H1 (cell line): ENCODE measurements around the gene TPH2. TPM values are rescaled to one million over a fixed set of nuclear protein-coding genes. Genes with fewer than 3 reads are reported as not detected.

Source experiments
- CTCF ChIA-PET: fragments of 300-600 bp; sonication (Branson Sonifier 250); formaldehyde crosslinking; loops from one replicate; lab custom pipeline; 2021; ENCODE audit not compliant: partially characterized antibody; lab: Charles Lee
- POLR2A ChIA-PET: fragments of 300-600 bp; sonication (Branson Sonifier 250); formaldehyde crosslinking; loops from one replicate; lab custom pipeline; 2021; ENCODE audit warnings: inconsistent platforms; ENCODE audit not compliant: partially characterized antibody; lab: Charles Lee
- DNase-seq, 2 experiments: peaks; one replicate each; pipeline versions ENCODE4 v3.0.0 to v3.0.0-alpha.2; 2010 to 2022; ENCODE audit warnings: low spot score in 2 of 2, low read depth in 1 of 2, mixed read lengths in 1 of 2
- FAIRE-seq: peaks from 2 replicates; lab custom pipeline; 2011; peaks lifted over from hg19 to GRCh38; lab: Jason Lieb, UNC
- H2AFZ ChIP-seq: 2 replicates; pipeline ENCODE4 v1.8.1; 2012; ENCODE audit warnings: low read length, inconsistent platforms
- H2AK5ac ChIP-seq: 2 replicates; pipeline ENCODE4 v1.6.1; 2013; ENCODE audit warnings: low read depth, low read length
- H2BK120ac ChIP-seq: replicated peaks from 2 replicates; pipeline ENCODE3; 2013; ENCODE audit warnings: low read depth, low read length, inconsistent platforms
- H2BK12ac ChIP-seq: 2 replicates; pipeline ENCODE4 v1.6.1; 2013; ENCODE audit warnings: low read depth, low read length
- H2BK15ac ChIP-seq: 2 replicates; pipeline ENCODE4 v1.6.1; 2013; ENCODE audit warnings: low read length
- H2BK20ac ChIP-seq: 2 replicates; pipeline ENCODE4 v1.6.1; 2013; ENCODE audit warnings: low read length
- H2BK5ac ChIP-seq: 2 replicates; pipeline ENCODE4 v1.6.1; 2013; ENCODE audit warnings: low read depth, low read length
- H3K14ac ChIP-seq: 2 replicates; pipeline ENCODE4 v1.6.1; 2013; ENCODE audit warnings: inconsistent platforms; ENCODE audit not compliant: insufficient read length
- H3K18ac ChIP-seq: 2 replicates; pipeline ENCODE4 v1.6.1; 2013; ENCODE audit warnings: low read length; ENCODE audit errors: extremely low read depth
- H3K23ac ChIP-seq: 2 replicates; pipeline ENCODE4 v1.6.1; 2013; ENCODE audit warnings: inconsistent platforms; ENCODE audit not compliant: insufficient read length
- H3K23me2 ChIP-seq: 2 replicates; pipeline ENCODE4 v1.6.1; 2013; ENCODE audit warnings: low read depth, low read length
- H3K27ac ChIP-seq: 2 replicates; pipeline ENCODE4 v1.6.1; 2011; ENCODE audit warnings: low read depth, low read length, inconsistent platforms
- H3K27me3 ChIP-seq, 4 experiments: replicated peaks in 1 of 4; 1 replicate in 1 of 4; 2 replicates in 3 of 4; pipeline versions ENCODE4 v1.6.1 to v1.8.1; 2011 to 2013; ENCODE audit warnings: low read length in 3 of 4, mild to moderate bottlenecking in 3 of 4, inconsistent platforms in 2 of 4, mixed read lengths in 2 of 4, moderate library complexity in 1 of 4; ENCODE audit not compliant: control insufficient read depth in 3 of 4, insufficient read depth in 3 of 4; ENCODE audit errors: extremely low read depth in 1 of 4
- H3K36me3 ChIP-seq, 4 experiments: 2 replicates each; pipeline versions ENCODE4 v1.6.1 to v1.8.1; 2011 to 2013; ENCODE audit warnings: mild to moderate bottlenecking in 4 of 4, low read length in 3 of 4, moderate library complexity in 2 of 4, control low read depth in 1 of 4, inconsistent platforms in 1 of 4; ENCODE audit not compliant: insufficient read depth in 4 of 4, control insufficient read depth in 2 of 4
- H3K4ac ChIP-seq: replicated peaks from 2 replicates; pipeline ENCODE3; 2013; ENCODE audit warnings: low read length, low read depth, mixed read lengths, inconsistent platforms; ENCODE audit not compliant: insufficient read length
- H3K4me1 ChIP-seq, 4 experiments: replicated peaks in 1 of 4; 1 replicate in 1 of 4; 2 replicates in 3 of 4; pipeline versions ENCODE4 v1.6.1 to v1.8.1; 2011 to 2013; ENCODE audit warnings: low read length in 3 of 4, inconsistent platforms in 2 of 4, mixed read lengths in 1 of 4; ENCODE audit not compliant: insufficient read depth in 4 of 4, control insufficient read depth in 3 of 4
- H3K4me2 ChIP-seq, 2 experiments: 2 replicates each; pipeline versions ENCODE4 v1.6.1 to v1.8.1; 2011 to 2013; ENCODE audit warnings: low read depth in 2 of 2, low read length in 2 of 2, control low read depth in 1 of 2, inconsistent platforms in 1 of 2, mild to moderate bottlenecking in 1 of 2; ENCODE audit not compliant: insufficient read depth in 1 of 2
- H3K4me3 ChIP-seq, 4 experiments: fragments of 200-600, 300-600 bp in 1 of 4; sonication (generic), shearing (Covaris generic), sonication (Bioruptor Twin) in 1 of 4; 2 replicates each; pipeline versions ENCODE4 v1.5.1 to v1.8.1; 2011 to 2016; ENCODE audit warnings: low read length in 4 of 4, low read depth in 3 of 4, control low read depth in 2 of 4, inconsistent platforms in 2 of 4, mild to moderate bottlenecking in 2 of 4, mixed read lengths in 1 of 4, moderate library complexity in 1 of 4; ENCODE audit not compliant: insufficient read depth in 2 of 4; ENCODE audit errors: extremely low read depth in 1 of 4
- H3K56ac ChIP-seq: replicated peaks from 2 replicates; pipeline ENCODE3; 2013; ENCODE audit warnings: low read depth, mild to moderate bottlenecking, mixed read lengths, low read length, inconsistent platforms; ENCODE audit not compliant: insufficient read length
- H3K79me1 ChIP-seq: 2 replicates; pipeline ENCODE4 v1.6.1; 2013; ENCODE audit warnings: low read depth, low read length, control low read depth
- H3K79me2 ChIP-seq, 2 experiments: 2 replicates each; pipeline versions ENCODE4 v1.6.1 to v1.8.1; 2012 to 2013; ENCODE audit warnings: low read length in 2 of 2, mild to moderate bottlenecking in 2 of 2, inconsistent platforms in 1 of 2; ENCODE audit not compliant: insufficient read depth in 2 of 2, control insufficient read depth in 1 of 2
- H3K9ac ChIP-seq, 4 experiments: replicated peaks in 1 of 4; 1 replicate in 1 of 4; 2 replicates in 3 of 4; pipeline versions ENCODE4 v1.6.1 to v1.8.1; 2011 to 2013; ENCODE audit warnings: low read depth in 3 of 4, low read length in 3 of 4, control low read depth in 2 of 4, mild to moderate bottlenecking in 2 of 4, moderate library complexity in 2 of 4, inconsistent platforms in 1 of 4; ENCODE audit errors: extremely low read depth in 1 of 4
- H3K9me3 ChIP-seq, 2 experiments: 2 replicates each; pipeline versions ENCODE4 v1.6.1 to v1.8.1; 2012 to 2013; ENCODE audit warnings: mild to moderate bottlenecking in 2 of 2, moderate library complexity in 2 of 2, control low read depth in 1 of 2, inconsistent platforms in 1 of 2, low read depth in 1 of 2, low read length in 1 of 2, mixed read lengths in 1 of 2; ENCODE audit not compliant: insufficient read depth in 2 of 2
- H4K20me1 ChIP-seq, 2 experiments: replicated peaks in 1 of 2; 2 replicates each; pipeline versions ENCODE3 to v1.8.1; 2011 to 2013; ENCODE audit warnings: inconsistent platforms in 2 of 2, low read length in 2 of 2, mild to moderate bottlenecking in 1 of 2; ENCODE audit not compliant: insufficient read depth in 2 of 2, control insufficient read depth in 1 of 2
- H4K5ac ChIP-seq: 2 replicates; pipeline ENCODE4 v1.6.1; 2013; ENCODE audit warnings: low read length, low read depth, mixed read lengths, inconsistent platforms; ENCODE audit not compliant: insufficient read length
- H4K8ac ChIP-seq: 2 replicates; pipeline ENCODE4 v1.8.0; 2013; ENCODE audit warnings: mild to moderate bottlenecking, moderate library complexity, low read length, inconsistent platforms; ENCODE audit not compliant: insufficient read depth; ENCODE audit errors: extremely low read depth
- H4K91ac ChIP-seq: replicated peaks from 2 replicates; pipeline ENCODE3; 2013; ENCODE audit warnings: low read length, mixed read lengths, inconsistent platforms; ENCODE audit not compliant: insufficient read length
- ASH2L ChIP-seq: fragments of 200-600, 300-600 bp; sonication (generic); IDR thresholded peaks from one replicate; pipeline ENCODE4 v1.7.1; 2017; ENCODE audit warnings: low read length
- EGR1 ChIP-seq: IDR thresholded peaks from 2 replicates; pipeline ENCODE4 v1.6.1; 2011; ENCODE audit warnings: low read depth, low read length, borderline replicate concordance
- JUN ChIP-seq: IDR thresholded peaks from 2 replicates; pipeline ENCODE4 v1.6.1; 2011; ENCODE audit warnings: low read depth, mild to moderate bottlenecking, improper control_type of control experiment, low read length
- POLR2AphosphoS5 ChIP-seq: IDR thresholded peaks from 2 replicates; pipeline ENCODE4 v1.6.1; 2011; ENCODE audit warnings: low read depth, low read length
- SAP30 ChIP-seq: fragments of 300-600 bp; sonication (generic); IDR thresholded peaks from 2 replicates; pipeline ENCODE4 v1.7.1; 2012; ENCODE audit warnings: low read length, moderate library complexity, mild to moderate bottlenecking, inconsistent platforms; ENCODE audit not compliant: insufficient read depth, insufficient replicate concordance
- TAF1 ChIP-seq: IDR thresholded peaks from 2 replicates; pipeline ENCODE4 v1.6.1; 2011; ENCODE audit warnings: mild to moderate bottlenecking, low read depth, low read length
- WGBS, 2 experiments: shearing (Covaris generic) in 1 of 2; methylation state at CpG; one replicate each; pipeline versions ENCODE4 v1.1.6 to v1.1.7; 2013 to 2015; ENCODE audit warnings: low lambda C conversion rate in 2 of 2, mixed read lengths in 2 of 2, inconsistent platforms in 1 of 2, low coverage in 1 of 2, missing lambda C conversion rate in 1 of 2; ENCODE audit not compliant: insufficient replicate concordance in 2 of 2, insufficient coverage in 1 of 2, insufficient read length in 1 of 2; ENCODE audit errors: extremely low coverage in 1 of 2, missing lambda C conversion rate in 1 of 2; 5-methylcytosine and 5-hydroxymethylcytosine counted together
- polyA plus RNA-seq, 7 experiments: library from polyadenylated mRNA; depleted of rRNA in 3 of 7; stranded (reverse) in 5 of 7; unstranded in 2 of 7; fragments of >200 nt in 5 of 7; fragments of 200-250 nt in 2 of 7; gene quantifications; 1 replicate in 5 of 7; 2 replicates in 1 of 7; 4 replicates in 1 of 7; pipeline versions ENCODE4 v1.2.1 to v1.2.3, GENCODE V29; 2011 to 2013; ENCODE audit warnings: missing spikeins in 2 of 7, mixed read lengths in 2 of 7
- total RNA-seq: library from RNA; stranded (reverse); fragmentation: NEBNext Ultra II Directional; extraction: Animal tissue kit (Norgen Biotek cat#: 25700); gene quantifications from 2 replicates; pipeline ENCODE4 v1.2.1, GENCODE V29; 2021

Gene TPH2
- total and polyA plus RNA-seq, 2 of the 8 experiments (the other 6 are each of a cell fraction or from before 2014, with no cell fraction given), result 0.57 to 1.1 TPM

DNA sequence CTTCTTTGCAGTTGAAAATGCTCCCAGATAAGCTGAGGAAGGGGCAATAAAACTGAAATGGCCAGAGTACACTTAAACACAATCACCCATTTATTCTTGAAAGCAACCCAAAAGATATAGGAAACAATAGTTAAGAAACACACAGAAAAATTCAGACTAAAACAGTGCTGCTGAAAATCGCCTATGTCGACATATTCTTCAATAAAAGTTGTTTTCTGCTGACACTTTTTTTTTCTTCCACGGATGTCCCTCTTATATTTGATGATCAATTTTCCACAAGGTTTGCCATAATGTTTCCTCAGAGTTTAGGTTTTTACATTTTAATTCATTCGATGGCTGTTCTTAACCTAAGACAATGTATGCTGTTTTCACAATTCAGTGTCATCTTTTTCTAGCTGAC lies 74.2 kb downstream of the TPH2 start:
- POLR2A ChIA-PET, result interaction anchor here (1.1 kb wide), 1 partner anchor 218 kb away, joined by 4 read pairs; no protein-coding TSS in a partner anchor
- H3K18ac ChIP-seq, result no peak overlapping the region
- no peak for TF ChIP-seq EGR1
- TF ChIP-seq SAP30, result no peak
- TF ChIP-seq POLR2AphosphoS5, result no peak
- no peak for TF ChIP-seq TAF1
- TF ChIP-seq ASH2L, result no peak
- no peak for TF ChIP-seq JUN

More for the DNA sequence above, 74.2 kb downstream of the TPH2 start:
- Histone ChIP-seq H3K4me2 (no peak overlapping the region), H2AFZ (no peak overlapping the region), H3K23ac (no peak overlapping the region), H3K4ac (no peak overlapping the region), H2BK15ac (no peak overlapping the region), H4K5ac (no peak overlapping the region), H3K14ac (no peak overlapping the region), H2BK120ac (no peak overlapping the region), H3K79me1 (no peaks in the 10 kb centered on the region), H4K8ac (no peak overlapping the region), H3K56ac (no peak overlapping the region), H2BK12ac (no peak overlapping the region), H2AK5ac (no peak overlapping the region), H3K4me3 (no peak overlapping the region), H3K27me3 (no peaks in the 10 kb centered on the region), H3K79me2 (no peaks in the 10 kb centered on the region), H2BK20ac (no peak overlapping the region), H2BK5ac (no peak overlapping the region), H3K27ac (no peak overlapping the region), H3K36me3 (no peaks in the 10 kb centered on the region), H3K9ac (no peak overlapping the region), H3K4me1 (no peaks in the 10 kb centered on the region), H4K20me1 (no peaks in the 10 kb centered on the region), H3K23me2 (no peaks in the 10 kb centered on the region), H4K91ac (no peak overlapping the region), H3K9me3 (no peaks in the 10 kb centered on the region)
- DNase-seq (no peak), FAIRE-seq (no peak)
- WGBS, 2 experiments, result 73% methylated on average over 4 of the region's 4 CpGs; no CpG with 5 or more reads in 1 of the 2 experiments
- CTCF ChIA-PET, result interaction anchor here (0.9 to 1.9 kb wide), 2 partner anchors 14 to 251 kb away, joined by 3 to 4 read pairs; no protein-coding TSS in a partner anchor
